Mesenchymal stem cell (in vitro differentiated cells and primary cell): ENCODE measurements around the gene PCDH1.
"Not testable (repeated sequence)": the region's sequence is repeated elsewhere in the genome, so short reads cannot be mapped to it uniquely, and the experiment has no call there.

ENCODE experiments used
- DNase-seq: peaks from one replicate; pipeline ENCODE4 v3.0.0-alpha.2; 2013
- H2AFZ ChIP-seq: one replicate; pipeline ENCODE4 v1.6.1; 2013; ENCODE audit warnings: low read depth, mild to moderate bottlenecking, control low read depth, inconsistent platforms, low read length, moderate library complexity
- H2AK5ac ChIP-seq: 2 replicates; pipeline ENCODE4 v1.6.1; 2013; ENCODE audit warnings: low read length, moderate library complexity, mild to moderate bottlenecking, inconsistent platforms; ENCODE audit not compliant: severe bottlenecking
- H2BK120ac ChIP-seq: one replicate; pipeline ENCODE4 v1.6.1; 2013; ENCODE audit warnings: low read depth, mild to moderate bottlenecking, inconsistent platforms, low read length, moderate library complexity
- H2BK12ac ChIP-seq, 2 experiments: one replicate each; pipeline ENCODE4 v1.6.1; 2013; ENCODE audit warnings: inconsistent platforms in 2 of 2, low read length in 2 of 2, mild to moderate bottlenecking in 2 of 2, moderate library complexity in 2 of 2, control low read depth in 1 of 2
- H2BK15ac ChIP-seq: one replicate; pipeline ENCODE4 v1.6.1; 2013; ENCODE audit warnings: mild to moderate bottlenecking, low read depth, inconsistent platforms; ENCODE audit not compliant: poor library complexity, severe bottlenecking
- H2BK5ac ChIP-seq: 2 replicates; pipeline ENCODE4 v1.6.1; 2013; ENCODE audit warnings: low read depth, mild to moderate bottlenecking, low read length, control low read depth, inconsistent platforms; ENCODE audit not compliant: poor library complexity, severe bottlenecking
- H3K14ac ChIP-seq, 2 experiments: one replicate each; pipeline ENCODE4 v1.6.1; 2013; ENCODE audit warnings: inconsistent platforms in 2 of 2, low read length in 2 of 2, control low read depth in 1 of 2, mild to moderate bottlenecking in 1 of 2, moderate library complexity in 1 of 2
- H3K18ac ChIP-seq, 2 experiments: one replicate each; pipeline ENCODE4 v1.6.1; 2013; ENCODE audit warnings: inconsistent platforms in 2 of 2, low read length in 2 of 2, control low read depth in 1 of 2, low read depth in 1 of 2, mild to moderate bottlenecking in 1 of 2
- H3K23ac ChIP-seq, 2 experiments: one replicate each; pipeline ENCODE4 v1.6.1; 2013; ENCODE audit warnings: inconsistent platforms in 2 of 2, low read length in 2 of 2, mild to moderate bottlenecking in 2 of 2, moderate library complexity in 2 of 2, control low read depth in 1 of 2
- H3K27ac ChIP-seq: 2 replicates; pipeline ENCODE4 v1.5.1; 2013; ENCODE audit warnings: mild to moderate bottlenecking, moderate library complexity, low read length, control low read depth, inconsistent platforms; ENCODE audit not compliant: poor library complexity, severe bottlenecking
- H3K27me3 ChIP-seq, 2 experiments: 2 replicates each; pipeline versions ENCODE4 v1.6.1 to v1.7.0; 2013; ENCODE audit warnings: low read length in 2 of 2, mild to moderate bottlenecking in 2 of 2, moderate library complexity in 2 of 2, control low read depth in 1 of 2, inconsistent platforms in 1 of 2; ENCODE audit not compliant: control insufficient read depth in 1 of 2, insufficient read depth in 1 of 2
- H3K36me3 ChIP-seq, 2 experiments: 2 replicates each; pipeline versions ENCODE4 v1.6.1 to v1.7.0; 2013; ENCODE audit warnings: low read length in 2 of 2, control low read depth in 1 of 2, inconsistent platforms in 1 of 2, low read depth in 1 of 2, mild to moderate bottlenecking in 1 of 2; ENCODE audit not compliant: insufficient read depth in 2 of 2, control insufficient read depth in 1 of 2
- H3K4ac ChIP-seq, 2 experiments: one replicate each; pipeline ENCODE4 v1.6.1; 2013; ENCODE audit warnings: inconsistent platforms in 2 of 2, low read length in 2 of 2, mild to moderate bottlenecking in 2 of 2, moderate library complexity in 2 of 2, control low read depth in 1 of 2, low read depth in 1 of 2
- H3K4me1 ChIP-seq: 2 replicates; pipeline ENCODE4 v1.6.1; 2013; ENCODE audit warnings: low read depth, low read length, control low read depth; ENCODE audit not compliant: control insufficient read depth, insufficient read depth
- H3K4me2 ChIP-seq: 2 replicates; pipeline ENCODE4 v1.6.1; 2013; ENCODE audit warnings: low read length, mild to moderate bottlenecking, inconsistent platforms; ENCODE audit not compliant: poor library complexity, severe bottlenecking
- H3K4me3 ChIP-seq, 2 experiments: 2 replicates each; pipeline versions ENCODE4 v1.5.1 to v1.7.0; 2013; ENCODE audit warnings: low read length in 2 of 2, mild to moderate bottlenecking in 2 of 2, control low read depth in 1 of 2, low read depth in 1 of 2; ENCODE audit not compliant: insufficient read depth in 1 of 2
- H3K79me1 ChIP-seq: replicated peaks from 2 replicates; pipeline ENCODE4 v1.6.1; 2013; ENCODE audit warnings: mild to moderate bottlenecking, control low read depth, low read length, inconsistent platforms; ENCODE audit not compliant: poor library complexity, severe bottlenecking
- H3K9ac ChIP-seq: 2 replicates; pipeline ENCODE4 v1.7.0; 2013; ENCODE audit warnings: mild to moderate bottlenecking, low read length, moderate library complexity
- H3K9me3 ChIP-seq: 2 replicates; pipeline ENCODE4 v1.7.0; 2013; ENCODE audit warnings: mild to moderate bottlenecking, low read length; ENCODE audit not compliant: control insufficient read depth
- H4K8ac ChIP-seq: one replicate; pipeline ENCODE4 v1.6.1; 2013; ENCODE audit warnings: inconsistent platforms, mild to moderate bottlenecking, low read length, moderate library complexity
- H4K91ac ChIP-seq: one replicate; pipeline ENCODE4 v1.6.1; 2013; ENCODE audit warnings: mild to moderate bottlenecking, low read length, inconsistent platforms
- WGBS: methylation state at CpG from one replicate; pipeline ENCODE4 v1.1.7; 2013; ENCODE audit warnings: mixed read lengths; 5-methylcytosine and 5-hydroxymethylcytosine counted together

Gene PCDH1

DNA sequence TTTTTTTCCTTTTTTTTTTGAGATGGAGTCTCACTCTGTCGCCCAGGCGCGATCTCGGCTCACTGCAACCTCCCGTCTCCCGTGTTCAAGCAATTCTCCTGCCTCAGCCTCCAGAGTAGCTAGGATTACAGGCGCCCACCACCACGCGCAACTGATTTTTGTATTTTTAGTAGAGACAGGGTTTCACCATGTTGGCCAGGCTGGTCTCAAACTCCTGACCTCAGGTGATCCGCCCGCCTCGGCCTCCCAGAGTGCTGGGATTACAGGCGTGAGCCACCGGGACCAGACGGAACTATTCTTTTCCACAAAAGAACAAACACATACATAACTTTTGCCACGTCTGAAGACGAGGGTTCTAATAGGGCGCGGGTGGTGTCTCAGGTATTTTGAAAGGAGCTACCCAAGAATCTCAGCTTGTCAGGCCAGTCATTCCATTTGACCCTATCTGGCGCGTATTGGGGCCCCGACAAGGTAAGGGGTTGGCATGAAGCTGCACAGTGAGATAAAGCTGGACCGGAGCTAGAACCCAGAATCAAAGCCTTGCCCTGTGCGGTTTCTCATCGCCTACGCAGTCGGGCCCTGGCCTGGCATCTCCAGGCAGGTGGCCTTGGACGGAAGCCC lies 44.7 kb upstream of the PCDH1 start:
- H3K18ac ChIP-seq = peak overlapping the region; percentile 91 to 97
- peak overlapping the region; percentile 97 for H3K27ac ChIP-seq
- peaks cover 27% of the 10 kb centered on the region for H3K79me1 ChIP-seq
- peak overlapping the region in 1 of 2 experiments; percentile 72 for H3K14ac ChIP-seq
- H4K91ac ChIP-seq = peak overlapping the region; percentile 98
- H3K9me3 ChIP-seq, DNase-seq, H3K27me3 ChIP-seq: not testable (repeated sequence)
- H3K4me2 ChIP-seq = peak overlapping the region; percentile 69
- H2BK120ac ChIP-seq = peak overlapping the region; percentile 76
- H3K4ac ChIP-seq = peak overlapping the region; percentile 95 to 97
- peak overlapping the region; percentile 98 for H3K9ac ChIP-seq
- H3K36me3 ChIP-seq = peaks cover 19 to 29% of the 10 kb centered on the region in 2 experiments
- peak overlapping the region; percentile 95 for H2AK5ac ChIP-seq
- WGBS = 78% methylated on average over 25 of the region's 28 CpGs
- peak overlapping the region in 1 of 2 experiments; percentile 50 for H3K23ac ChIP-seq
- peak overlapping the region; percentile 47 for H2BK5ac ChIP-seq
- H3K4me3 ChIP-seq = peak overlapping the region; percentile 70 to 95
- H2BK15ac ChIP-seq = peak overlapping the region; percentile 44
- peak overlapping the region; percentile 15 to 57 for H2BK12ac ChIP-seq
- H4K8ac ChIP-seq = peak overlapping the region; percentile 98
- H3K4me1 ChIP-seq = peaks cover 12% of the 10 kb centered on the region
- H2AFZ ChIP-seq = peak overlapping the region; percentile 95

DNA sequence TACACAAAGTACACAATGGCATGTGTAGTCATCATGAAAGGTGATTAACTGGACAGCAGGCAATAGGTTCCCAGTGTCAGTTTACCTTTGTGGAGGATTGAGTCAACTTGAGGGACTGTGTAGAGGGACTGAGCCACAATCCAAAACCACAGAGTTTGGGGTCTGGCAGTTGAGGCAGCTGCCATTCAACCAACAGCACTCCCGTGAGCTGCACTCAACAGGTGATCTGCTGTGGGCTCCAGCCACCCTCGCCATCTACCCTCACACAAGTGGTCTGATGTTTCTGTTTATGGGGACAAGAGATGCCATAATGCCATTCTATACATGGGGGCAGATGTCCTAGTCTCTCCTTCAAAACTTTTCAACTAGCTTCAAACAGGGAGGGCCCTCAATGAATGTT lies 42.6 kb upstream of the PCDH1 start:
- Histone ChIP-seq H3K14ac (no peak overlapping the region), H3K4me1 (peaks cover 12% of the 10 kb centered on the region), H3K23ac (no peak overlapping the region), H2BK15ac (no peak overlapping the region), H3K36me3 (peaks cover 4 to 8% of the 10 kb centered on the region in 2 experiments), H2AFZ (no peak overlapping the region), H3K18ac (no peak overlapping the region), H3K27me3 (peaks cover 0 to 22% of the 10 kb centered on the region in 2 experiments), H3K9me3 (no peaks in the 10 kb centered on the region), H3K4ac (no peak overlapping the region), H2BK12ac (no peak overlapping the region), H3K4me2 (no peak overlapping the region), H2BK120ac (no peak overlapping the region), H3K4me3 (no peak overlapping the region), H4K91ac (no peak overlapping the region), H2BK5ac (no peak overlapping the region), H4K8ac (no peak overlapping the region), H3K9ac (no peak overlapping the region), H2AK5ac (no peak overlapping the region), H3K79me1 (peaks cover 11% of the 10 kb centered on the region), H3K27ac (no peak overlapping the region)
- WGBS = 88% methylated on average over 2 of the region's 2 CpGs
- no peak for DNase-seq

DNA sequence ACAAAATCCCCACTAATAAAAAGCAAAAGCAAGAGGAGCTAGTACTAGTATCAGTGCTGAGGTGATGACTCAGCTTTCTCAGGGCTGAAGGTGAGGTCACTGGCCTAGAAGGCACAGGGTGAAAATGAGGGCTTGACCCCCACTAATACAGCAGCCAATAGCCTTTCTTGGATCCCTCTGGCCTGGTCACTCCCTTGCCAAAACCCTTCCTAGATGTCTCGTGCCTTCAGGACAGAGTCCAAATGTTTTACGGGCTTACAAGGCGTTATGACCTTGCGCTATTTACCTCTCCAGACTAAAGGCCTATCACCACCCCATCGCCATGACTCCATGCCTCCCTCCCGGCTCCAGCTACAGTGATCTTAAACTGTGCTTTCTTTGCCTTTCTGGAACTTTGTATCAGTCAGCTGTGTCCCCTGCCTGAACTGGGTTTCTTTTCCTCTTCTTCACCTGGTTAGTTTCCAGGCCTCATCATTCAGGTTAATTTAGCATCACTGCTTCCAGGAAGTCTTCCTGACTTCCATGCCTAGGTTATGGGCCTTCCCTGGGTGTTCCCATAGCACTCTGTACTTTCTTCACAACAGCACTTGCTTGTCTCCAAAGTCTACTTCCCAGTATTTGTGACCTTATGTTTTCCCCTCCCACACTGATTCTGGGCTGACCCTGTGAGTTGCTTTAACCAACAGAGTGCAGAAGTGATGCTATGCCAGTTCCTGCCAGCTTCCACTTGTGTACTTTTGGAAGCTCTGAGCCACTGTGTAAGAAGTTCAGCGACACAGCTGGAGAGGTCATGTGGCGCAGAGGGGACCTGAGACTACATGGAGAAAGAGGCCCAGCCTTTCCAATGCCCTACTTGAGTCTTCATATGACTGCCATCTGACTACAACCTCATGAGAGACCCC lies 41.3 kb upstream of the PCDH1 start:
- no peak for DNase-seq
- Histone ChIP-seq H2AFZ (no peak overlapping the region), H3K23ac (no peak overlapping the region), H2BK5ac (no peak overlapping the region), H3K9ac (no peak overlapping the region), H3K79me1 (peaks cover 7% of the 10 kb centered on the region), H3K4ac (no peak overlapping the region), H3K4me2 (no peak overlapping the region), H2BK12ac (no peak overlapping the region), H3K27ac (no peak overlapping the region), H2BK120ac (no peak overlapping the region), H3K4me1 (peaks cover 9% of the 10 kb centered on the region), H3K9me3 (no peaks in the 10 kb centered on the region), H2AK5ac (no peak overlapping the region), H4K91ac (no peak overlapping the region), H3K4me3 (no peak overlapping the region), H3K18ac (no peak overlapping the region), H2BK15ac (no peak overlapping the region), H3K14ac (no peak overlapping the region), H4K8ac (no peak overlapping the region), H3K27me3 (peaks cover 0 to 34% of the 10 kb centered on the region in 2 experiments), H3K36me3 (peaks cover 0 to 3% of the 10 kb centered on the region in 2 experiments)
- 95% methylated on average over 8 of the region's 8 CpGs for WGBS

DNA sequence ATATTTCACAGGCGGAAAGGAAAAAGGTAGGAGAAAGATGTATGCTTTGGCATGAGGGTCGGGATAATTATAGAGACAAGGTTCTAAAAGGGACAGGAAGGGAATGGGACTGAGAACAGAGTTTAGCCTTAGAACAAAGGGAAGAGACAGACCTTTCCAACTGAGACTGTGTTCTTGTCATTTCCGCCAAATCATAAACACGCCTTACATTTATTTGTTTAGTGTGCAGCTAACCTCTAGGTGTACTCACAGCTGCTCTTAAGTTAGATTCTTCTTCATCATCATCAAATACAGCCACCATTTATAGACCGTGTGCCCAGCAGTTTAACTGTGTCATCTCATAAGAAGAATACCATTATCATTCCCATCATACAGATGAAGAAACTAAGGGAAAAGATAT lies 39.5 kb upstream of the PCDH1 start:
- Histone ChIP-seq H2AFZ (no peak overlapping the region), H4K91ac (no peak overlapping the region), H3K27ac (no peak overlapping the region), H3K36me3 (peaks cover 0 to 3% of the 10 kb centered on the region in 2 experiments), H2BK12ac (no peak overlapping the region), H2AK5ac (no peak overlapping the region), H3K79me1 (no peaks in the 10 kb centered on the region), H3K14ac (no peak overlapping the region), H3K18ac (no peak overlapping the region), H3K9me3 (no peaks in the 10 kb centered on the region), H3K4ac (no peak overlapping the region), H3K4me2 (no peak overlapping the region), H3K27me3 (peaks cover 0 to 48% of the 10 kb centered on the region in 2 experiments), H2BK5ac (no peak overlapping the region), H3K4me1 (peaks cover 9% of the 10 kb centered on the region), H2BK120ac (no peak overlapping the region), H2BK15ac (no peak overlapping the region), H3K23ac (no peak overlapping the region), H3K9ac (no peak overlapping the region), H3K4me3 (no peak overlapping the region), H4K8ac (no peak overlapping the region)
- 81% methylated on average over 4 of the region's 5 CpGs for whole genome bisulfite sequencing
- no peak for DNase-seq
